Measurements from ENCODE around the gene BPTF.
A peak's percentile ranks its signal among the peaks of the same experiment; 100 is the strongest.

The BPTF gene

GRCh38 chr17:67829331-67829730 is 4.0 kb downstream of the BPTF start:
- peak; percentile 54 for DNase-seq (ENCODE audit: low read depth)

GRCh38 chr17:67830440-67830839 is 5.1 kb downstream of the BPTF start:
- no peak for DNase-seq (ENCODE audit: low read depth)
- TF ChIP-seq, protein P1, sequence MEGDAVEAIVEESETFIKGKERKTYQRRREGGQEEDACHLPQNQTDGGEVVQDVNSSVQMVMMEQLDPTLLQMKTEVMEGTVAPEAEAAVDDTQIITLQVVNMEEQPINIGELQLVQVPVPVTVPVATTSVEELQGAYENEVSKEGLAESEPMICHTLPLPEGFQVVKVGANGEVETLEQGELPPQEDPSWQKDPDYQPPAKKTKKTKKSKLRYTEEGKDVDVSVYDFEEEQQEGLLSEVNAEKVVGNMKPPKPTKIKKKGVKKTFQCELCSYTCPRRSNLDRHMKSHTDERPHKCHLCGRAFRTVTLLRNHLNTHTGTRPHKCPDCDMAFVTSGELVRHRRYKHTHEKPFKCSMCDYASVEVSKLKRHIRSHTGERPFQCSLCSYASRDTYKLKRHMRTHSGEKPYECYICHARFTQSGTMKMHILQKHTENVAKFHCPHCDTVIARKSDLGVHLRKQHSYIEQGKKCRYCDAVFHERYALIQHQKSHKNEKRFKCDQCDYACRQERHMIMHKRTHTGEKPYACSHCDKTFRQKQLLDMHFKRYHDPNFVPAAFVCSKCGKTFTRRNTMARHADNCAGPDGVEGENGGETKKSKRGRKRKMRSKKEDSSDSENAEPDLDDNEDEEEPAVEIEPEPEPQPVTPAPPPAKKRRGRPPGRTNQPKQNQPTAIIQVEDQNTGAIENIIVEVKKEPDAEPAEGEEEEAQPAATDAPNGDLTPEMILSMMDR (IDR thresholded peaks at IDR 0.05; ENCODE audit: insufficient read depth, low read depth, low read length, missing control alignments) = no peak
- no peak overlapping the region for H3K4me3 ChIP-seq (ENCODE audit: low read length)

More at GRCh38 chr17:67829331-67829730, 4.0 kb downstream of the BPTF start:
- no peak overlapping the region for H3K4me3 ChIP-seq (ENCODE audit: low read length)
- TF ChIP-seq, protein P1 (IDR thresholded peaks at IDR 0.05; ENCODE audit: insufficient read depth, low read depth, low read length, missing control alignments) = no peak

DNA sequence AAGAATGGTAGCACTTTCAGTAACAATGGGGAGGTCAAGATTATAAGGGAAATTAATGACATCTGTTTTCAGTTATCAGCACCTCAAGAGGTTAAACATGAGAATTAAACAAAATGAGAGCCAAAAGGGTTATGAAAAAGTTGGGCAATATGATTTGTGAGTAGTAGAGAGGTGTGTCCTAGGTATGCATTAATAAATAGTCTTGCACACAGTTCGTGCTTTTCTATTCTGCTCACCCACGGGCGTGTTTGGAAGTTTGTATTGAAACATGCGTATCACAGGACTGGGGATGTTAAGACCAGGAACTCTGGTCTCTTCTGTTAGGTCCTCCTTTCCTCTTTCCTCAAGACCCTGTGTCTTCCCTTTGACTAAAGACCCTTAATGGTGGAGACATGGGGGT is 6.0 kb downstream of the BPTF start:
- TF ChIP-seq, protein P1 (IDR thresholded peaks at IDR 0.05; ENCODE audit: insufficient read depth, low read depth, low read length, missing control alignments) = no peak
- peak; percentile 65 for DNase-seq (ENCODE audit: low read depth)
- no peak overlapping the region for H3K4me3 ChIP-seq (ENCODE audit: low read length)

DNA sequence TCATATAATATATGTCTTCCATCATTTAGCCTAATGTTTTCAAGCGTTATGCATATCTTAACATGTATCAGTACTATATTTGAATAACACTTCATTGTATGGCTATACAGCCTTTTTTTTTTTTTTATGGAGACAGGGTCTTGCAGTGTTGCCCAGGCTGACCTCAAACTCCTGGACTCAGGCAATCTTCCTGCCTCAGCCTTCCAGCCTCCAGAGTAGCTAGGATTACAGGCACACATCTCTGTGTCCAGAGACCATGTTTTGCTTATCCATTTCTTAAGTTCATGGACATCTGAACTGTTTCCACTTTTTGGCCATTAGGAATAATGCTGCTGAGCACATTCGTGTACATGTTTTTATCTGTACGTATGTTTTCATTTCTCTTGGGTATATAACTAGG is 7.8 kb downstream of the BPTF start:
- TF ChIP-seq, protein P1 (IDR thresholded peaks at IDR 0.05; ENCODE audit: insufficient read depth, low read depth, low read length, missing control alignments) = no peak
- DNase-seq (ENCODE audit: low read depth) = no peak
- no peak overlapping the region for H3K4me3 ChIP-seq (ENCODE audit: low read length)

DNA sequence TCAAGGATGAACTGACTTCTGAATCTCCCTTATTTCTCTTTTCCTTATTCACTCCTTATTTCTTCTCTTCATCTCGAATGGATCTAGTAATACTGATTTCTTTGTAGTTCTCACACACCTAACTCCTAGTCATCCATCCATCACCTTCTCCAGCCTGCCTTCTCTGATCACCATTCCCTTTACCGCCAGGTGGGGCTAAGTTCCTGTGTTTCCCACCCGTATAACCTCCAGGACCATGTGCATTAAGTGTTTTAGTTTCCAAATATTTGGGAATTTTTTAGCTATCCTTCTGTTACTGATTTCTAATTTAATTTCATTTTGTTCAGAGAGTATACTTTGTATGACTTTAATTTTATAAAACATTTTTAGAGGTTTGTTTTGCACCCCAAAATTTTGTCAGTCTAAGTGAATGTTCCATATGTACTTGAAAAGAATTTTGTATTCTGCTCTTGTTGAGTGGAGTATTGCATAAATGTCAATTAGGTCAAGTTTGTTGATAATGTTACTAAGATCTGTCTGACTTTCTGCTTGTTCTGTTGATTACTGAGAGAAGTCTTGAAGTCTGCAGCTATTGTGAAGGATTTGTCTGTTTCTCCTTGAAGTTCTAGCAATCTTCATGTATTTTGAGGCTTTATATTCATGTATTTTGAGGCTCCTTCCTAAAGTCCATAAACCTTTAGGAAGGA is 8.8 kb downstream of the BPTF start:
- no peak for DNase-seq (ENCODE audit: low read depth)
- no peak overlapping the region for H3K4me3 ChIP-seq (ENCODE audit: low read length)
- TF ChIP-seq, protein P1 (IDR thresholded peaks at IDR 0.05; ENCODE audit: insufficient read depth, low read depth, low read length, missing control alignments) = no peak

GRCh38 chr17:67834634-67835033 is 9.3 kb downstream of the BPTF start:
- no peak overlapping the region for H3K4me3 ChIP-seq (ENCODE audit: low read length)
- no peak for DNase-seq (ENCODE audit: low read depth)
- TF ChIP-seq, protein P1 (IDR thresholded peaks at IDR 0.05; ENCODE audit: insufficient read depth, low read depth, low read length, missing control alignments) = no peak

Data from epithelial cell of esophagus (primary cell).